Progenitor cell of endocrine pancreas (in vitro differentiated cells): ENCODE data around the gene NCAN. TPM values are rescaled to one million over a fixed set of nuclear protein-coding genes. Genes with fewer than 3 reads are reported as not detected.

Experiments
- DNase-seq: peaks from one replicate; pipeline ENCODE4 v3.0.0; 2021; ENCODE audit warnings: low spot score; ENCODE audit not compliant: unreplicated experiment
- H3K27ac Mint-ChIP-seq: 2 replicates; pipeline ENCODE4 v1.8.0; 2021; ENCODE audit warnings: mild to moderate bottlenecking, moderate library complexity, mixed read lengths
- H3K27me3 Mint-ChIP-seq: 2 replicates; pipeline ENCODE4 v1.8.0; 2021; ENCODE audit warnings: mixed read lengths
- H3K36me3 Mint-ChIP-seq: 2 replicates; pipeline ENCODE4 v1.8.0; 2022; ENCODE audit warnings: mixed read lengths; ENCODE audit not compliant: insufficient read depth
- H3K4me1 Mint-ChIP-seq: 2 replicates; pipeline ENCODE4 v1.8.0; 2021; ENCODE audit warnings: low read depth, mixed read lengths
- H3K4me3 Mint-ChIP-seq: 2 replicates; pipeline ENCODE4 v1.8.0; 2021; ENCODE audit warnings: low read depth, mild to moderate bottlenecking, moderate library complexity, mixed read lengths
- H3K9me3 Mint-ChIP-seq: 2 replicates; pipeline ENCODE4 v1.8.0; 2021; ENCODE audit warnings: low read depth, mixed read lengths
- total RNA-seq: library from RNA; stranded (reverse); gene quantifications from 2 replicates; pipeline ENCODE4 v1.2.1, GENCODE V29; 2021
- TF ChIP-seq, protein P1 (sequence below): fragments of 200-600 bp; sonication (generic); IDR thresholded peaks from one replicate; pipeline ENCODE4 v1.5.0; 2021; ENCODE audit warnings: antibody characterized with exemption, mild to moderate bottlenecking; ENCODE audit not compliant: unreplicated experiment

The NCAN gene
- total RNA-seq, 1 donor from 2014 or later, result 0.17 TPM

DNA sequence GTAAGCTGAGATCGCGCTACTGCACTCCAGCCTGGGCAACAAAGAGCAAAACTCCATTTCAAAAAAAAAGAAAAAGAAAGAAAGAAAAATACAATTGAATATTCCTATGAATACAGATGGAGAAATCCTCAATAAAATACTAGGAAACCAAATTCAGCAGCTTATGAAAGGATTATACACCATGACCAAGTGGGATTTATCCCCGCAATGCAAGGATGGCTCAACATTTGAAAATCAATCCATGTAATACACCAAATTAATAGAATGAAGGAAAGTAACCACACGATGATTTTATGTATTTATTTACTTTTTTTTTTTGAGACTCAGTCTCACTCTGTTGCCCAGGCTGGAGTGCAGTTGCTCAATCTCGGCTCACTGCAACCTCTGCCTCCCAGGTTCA, 80.8 kb downstream of the NCAN start:
- Mint-ChIP-seq H3K9me3 (no peaks in the 10 kb centered on the region), H3K27me3 (no peaks in the 10 kb centered on the region), H3K27ac (no peak overlapping the region), H3K4me1 (no peaks in the 10 kb centered on the region), H3K36me3 (peaks cover 33% of the 10 kb centered on the region), H3K4me3 (no peak overlapping the region)
- TF ChIP-seq, protein P1, sequence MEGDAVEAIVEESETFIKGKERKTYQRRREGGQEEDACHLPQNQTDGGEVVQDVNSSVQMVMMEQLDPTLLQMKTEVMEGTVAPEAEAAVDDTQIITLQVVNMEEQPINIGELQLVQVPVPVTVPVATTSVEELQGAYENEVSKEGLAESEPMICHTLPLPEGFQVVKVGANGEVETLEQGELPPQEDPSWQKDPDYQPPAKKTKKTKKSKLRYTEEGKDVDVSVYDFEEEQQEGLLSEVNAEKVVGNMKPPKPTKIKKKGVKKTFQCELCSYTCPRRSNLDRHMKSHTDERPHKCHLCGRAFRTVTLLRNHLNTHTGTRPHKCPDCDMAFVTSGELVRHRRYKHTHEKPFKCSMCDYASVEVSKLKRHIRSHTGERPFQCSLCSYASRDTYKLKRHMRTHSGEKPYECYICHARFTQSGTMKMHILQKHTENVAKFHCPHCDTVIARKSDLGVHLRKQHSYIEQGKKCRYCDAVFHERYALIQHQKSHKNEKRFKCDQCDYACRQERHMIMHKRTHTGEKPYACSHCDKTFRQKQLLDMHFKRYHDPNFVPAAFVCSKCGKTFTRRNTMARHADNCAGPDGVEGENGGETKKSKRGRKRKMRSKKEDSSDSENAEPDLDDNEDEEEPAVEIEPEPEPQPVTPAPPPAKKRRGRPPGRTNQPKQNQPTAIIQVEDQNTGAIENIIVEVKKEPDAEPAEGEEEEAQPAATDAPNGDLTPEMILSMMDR, result no peak
- no peak for DNase-seq

DNA sequence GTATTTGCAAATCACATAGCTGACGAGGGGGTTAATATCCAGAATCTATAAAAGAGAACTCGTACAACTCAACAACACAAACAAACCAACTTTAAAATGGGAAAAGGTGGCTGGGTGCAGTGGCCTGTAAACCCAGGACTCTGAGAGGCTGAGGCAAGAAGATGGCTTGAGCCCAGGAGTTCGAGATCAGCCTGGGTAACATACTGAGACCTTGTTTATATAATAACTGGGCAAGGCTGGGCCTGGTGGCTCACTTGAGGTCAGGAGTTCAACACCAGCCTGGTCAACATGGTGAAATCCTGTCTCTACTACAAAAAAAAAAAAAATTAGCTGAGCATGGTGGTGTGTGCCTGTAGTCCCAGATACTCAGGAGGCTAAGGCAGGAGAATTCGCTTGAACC, 83.2 kb downstream of the NCAN start:
- Mint-ChIP-seq H3K4me1 (no peaks in the 10 kb centered on the region), H3K27me3 (no peaks in the 10 kb centered on the region), H3K36me3 (peaks cover 30% of the 10 kb centered on the region), H3K4me3 (no peak overlapping the region), H3K9me3 (no peaks in the 10 kb centered on the region), H3K27ac (no peak overlapping the region)
- TF ChIP-seq, protein P1, result no peak
- no peak for DNase-seq

DNA sequence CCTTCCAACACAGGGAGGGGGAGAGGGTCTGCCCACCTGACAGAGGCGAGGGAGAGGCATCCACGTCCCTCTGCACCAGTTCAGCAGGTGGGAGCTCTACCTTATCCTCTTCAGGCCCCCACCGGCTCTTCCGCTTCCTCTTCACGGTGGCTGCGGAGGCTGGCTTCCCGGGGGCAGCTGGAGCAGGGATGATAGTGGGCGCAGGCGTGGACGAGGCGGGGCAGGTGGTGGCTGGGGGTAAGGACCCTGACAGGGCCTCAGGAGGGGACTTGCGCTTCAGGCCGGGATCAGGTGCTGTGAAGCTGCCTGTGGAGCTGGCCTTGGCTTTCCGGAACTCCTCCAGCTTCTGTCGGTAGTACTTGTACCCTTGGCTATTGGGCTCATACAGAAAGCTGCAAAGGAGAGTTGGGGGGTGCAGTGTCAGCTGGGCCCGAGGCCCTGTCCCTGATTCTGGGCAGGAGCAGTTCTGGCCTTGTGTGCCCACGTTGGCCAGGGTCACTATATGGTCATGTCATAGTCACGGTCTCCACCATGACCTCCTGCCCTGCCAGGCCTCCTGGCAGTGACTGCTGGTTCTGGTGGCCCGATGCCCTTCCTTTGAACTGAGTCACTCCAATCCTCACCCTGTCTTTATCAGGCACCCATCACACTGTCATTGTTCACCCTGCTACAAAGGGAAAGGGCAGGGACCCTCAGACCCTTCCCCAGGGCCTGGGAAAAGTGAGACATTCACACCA, 85.4 kb downstream of the NCAN start:
- TF ChIP-seq, protein P1, result no peak
- peaks cover 21% of the 10 kb centered on the region for H3K36me3 Mint-ChIP-seq
- no peak overlapping the region for H3K4me3 Mint-ChIP-seq
- no peak overlapping the region for H3K27ac Mint-ChIP-seq
- H3K27me3 Mint-ChIP-seq, result no peaks in the 10 kb centered on the region
- DNase-seq, result no peak
- H3K4me1 Mint-ChIP-seq, result no peaks in the 10 kb centered on the region
- no peaks in the 10 kb centered on the region for H3K9me3 Mint-ChIP-seq

GRCh38 chr19:19297759-19298158, 86.0 kb downstream of the NCAN start:
- H3K36me3 Mint-ChIP-seq, result peaks cover 16% of the 10 kb centered on the region
- no peak overlapping the region for H3K4me3 Mint-ChIP-seq
- H3K9me3 Mint-ChIP-seq, result no peaks in the 10 kb centered on the region
- H3K27me3 Mint-ChIP-seq, result no peaks in the 10 kb centered on the region
- TF ChIP-seq, protein P1, result no peak
- no peak for DNase-seq
- no peaks in the 10 kb centered on the region for H3K4me1 Mint-ChIP-seq
- H3K27ac Mint-ChIP-seq, result peak overlapping the region; percentile 78

- Mint-ChIP-seq H3K9me3 (no peaks in the 10 kb centered on the region), H3K36me3 (peaks cover 8% of the 10 kb centered on the region), H3K4me1 (no peaks in the 10 kb centered on the region), H3K4me3 (no peak overlapping the region), H3K27me3 (no peaks in the 10 kb centered on the region), H3K27ac (no peak overlapping the region)
- TF ChIP-seq, protein P1, result no peak
- no peak for DNase-seq
Measured at GRCh38 chr19:19300613-19301012, 88.9 kb downstream of the NCAN start.

Other genes starting within 250 kb of the NCAN start
- gene SUGP2, start 178.4 kb upstream of the NCAN start, total RNA-seq, result 153 and 154 TPM in 2 replicates
- gene ARMC6, start 178.4 kb upstream of the NCAN start, total RNA-seq, result 28.5 and 33.5 TPM in 2 replicates
- 10.5 and 10.7 TPM in 2 replicates for gene SLC25A42, start 148.0 kb upstream of the NCAN start, total RNA-seq
- 38.8 and 42.3 TPM in 2 replicates for gene TMEM161A, start 73.5 kb upstream of the NCAN start, total RNA-seq
- 4.2 and 4.4 TPM in 2 replicates for gene MEF2B, start 41.7 kb upstream of the NCAN start, total RNA-seq
- gene BORCS8, start 19.8 kb upstream of the NCAN start, total RNA-seq, result 28.9 and 33.9 TPM in 2 replicates
- gene RFXANK, start 19.7 kb upstream of the NCAN start, total RNA-seq, result 134 and 135 TPM in 2 replicates
- gene NR2C2AP, start 8.5 kb upstream of the NCAN start, total RNA-seq, result 10.6 and 12.2 TPM in 2 replicates
- 4.9 and 7.6 TPM in 2 replicates for gene TM6SF2, start 61.3 kb downstream of the NCAN start, total RNA-seq
- 86.0 and 95.6 TPM in 2 replicates for gene SUGP1, start 108.6 kb downstream of the NCAN start, total RNA-seq
- gene MAU2, start 108.9 kb downstream of the NCAN start, total RNA-seq, result 91.9 and 98.5 TPM in 2 replicates
- 91.0 and 98.7 TPM in 2 replicates for gene GATAD2A, start 193.7 kb downstream of the NCAN start, total RNA-seq